ENCODE results near the gene PARD3.

PARD3 gene

GRCh38 chr10:34792881-34793280 lies 22.2 kb downstream of the PARD3 start:
- no peaks in the 10 kb centered on the region for H3K36me3 ChIP-seq
- no peak for TF ChIP-seq CTCF (IDR thresholded peaks at IDR 0.05; ENCODE audit: low read depth, low read length)
- H3K27me3 ChIP-seq (ENCODE audit: insufficient read depth, low read depth, severe bottlenecking), result no peaks in the 10 kb centered on the region
- peak overlapping the region; percentile 36 for H3K27ac ChIP-seq
- H3K9me3 ChIP-seq (ENCODE audit: severe bottlenecking), result no peaks in the 10 kb centered on the region
- peak; percentile 13 for DNase-seq
- no peak overlapping the region for H3K4me3 ChIP-seq (ENCODE audit: low read depth, low read length)

GRCh38 chr10:34791947-34792346 lies 23.1 kb downstream of the PARD3 start:
- DNase-seq, result peak; percentile 34
- Histone ChIP-seq H3K9me3 (ENCODE audit: severe bottlenecking) (no peaks in the 10 kb centered on the region), H3K36me3 (no peaks in the 10 kb centered on the region), H3K27ac (no peak overlapping the region; the same call in 1 of the 2 replicates), H3K27me3 (ENCODE audit: insufficient read depth, low read depth, severe bottlenecking) (no peaks in the 10 kb centered on the region), H3K4me3 (ENCODE audit: low read depth, low read length) (no peak overlapping the region)
- peak; percentile 38; the same call in 1 of the 2 replicates for TF ChIP-seq CTCF (IDR thresholded peaks at IDR 0.05; ENCODE audit: low read depth, low read length)

GRCh38 chr10:34791228-34791627 lies 23.9 kb downstream of the PARD3 start:
- no peak for DNase-seq
- no peak for TF ChIP-seq CTCF (IDR thresholded peaks at IDR 0.05; ENCODE audit: low read depth, low read length)
- Histone ChIP-seq H3K9me3 (ENCODE audit: severe bottlenecking) (no peaks in the 10 kb centered on the region), H3K27me3 (ENCODE audit: insufficient read depth, low read depth, severe bottlenecking) (no peaks in the 10 kb centered on the region), H3K4me3 (ENCODE audit: low read depth, low read length) (no peak overlapping the region), H3K36me3 (no peaks in the 10 kb centered on the region), H3K27ac (no peak overlapping the region)

- DNase-seq, result no peak
- no peaks in the 10 kb centered on the region for H3K9me3 ChIP-seq (ENCODE audit: severe bottlenecking)
- H3K27me3 ChIP-seq (ENCODE audit: insufficient read depth, low read depth, severe bottlenecking), result no peaks in the 10 kb centered on the region
- no peak for TF ChIP-seq CTCF (IDR thresholded peaks at IDR 0.05; ENCODE audit: low read depth, low read length)
- no peak overlapping the region for H3K4me3 ChIP-seq (ENCODE audit: low read depth, low read length)
- no peak overlapping the region for H3K27ac ChIP-seq
- H3K36me3 ChIP-seq, result no peaks in the 10 kb centered on the region
Measured at GRCh38 chr10:34789966-34790506, 25.1 kb downstream of the PARD3 start.

- DNase-seq, result no peak
- H3K4me3 ChIP-seq (ENCODE audit: low read depth, low read length), result no peak overlapping the region
- no peaks in the 10 kb centered on the region for H3K36me3 ChIP-seq
- H3K27ac ChIP-seq, result no peak overlapping the region
- TF ChIP-seq CTCF (IDR thresholded peaks at IDR 0.05; ENCODE audit: low read depth, low read length), result no peak
- no peaks in the 10 kb centered on the region for H3K9me3 ChIP-seq (ENCODE audit: severe bottlenecking)
- no peaks in the 10 kb centered on the region for H3K27me3 ChIP-seq (ENCODE audit: insufficient read depth, low read depth, severe bottlenecking)
Measured at GRCh38 chr10:34786464-34786863, 28.6 kb downstream of the PARD3 start.

- no peaks in the 10 kb centered on the region for H3K9me3 ChIP-seq (ENCODE audit: severe bottlenecking)
- TF ChIP-seq CTCF (IDR thresholded peaks at IDR 0.05; ENCODE audit: low read depth, low read length), result no peak
- H3K27me3 ChIP-seq (ENCODE audit: insufficient read depth, low read depth, severe bottlenecking), result no peaks in the 10 kb centered on the region
- H3K36me3 ChIP-seq, result no peaks in the 10 kb centered on the region
- H3K4me3 ChIP-seq (ENCODE audit: low read depth, low read length), result no peak overlapping the region
- H3K27ac ChIP-seq, result no peak overlapping the region
- DNase-seq, result no peak
Measured at GRCh38 chr10:34781711-34782110, 33.4 kb downstream of the PARD3 start.

All from WERI-Rb-1 (cell line).